Sigmoid colon (tissue), 7 donors: ENCODE measurements around the gene PDE3B. TPM values are rescaled to one million over a fixed set of nuclear protein-coding genes. Genes with fewer than 3 reads are reported as not detected.

Source experiments
- DNase-seq: peaks from one replicate; pipeline ENCODE4 v3.0.0-alpha.2; 2019
- H3K27ac ChIP-seq, 4 donors: fragments of 200-600 bp; sonication (generic); one replicate each; pipeline ENCODE4 v1.5.1; 2016 to 2019; ENCODE audit warnings: mild to moderate bottlenecking in 1 of 4
- H3K27me3 ChIP-seq, 3 donors: fragments of 200-600 bp; sonication (generic); one replicate each; pipeline ENCODE4 v1.5.1; 2019; ENCODE audit warnings: mild to moderate bottlenecking in 1 of 3
- H3K36me3 ChIP-seq, 4 donors: fragments of 200-600 bp; sonication (generic); one replicate each; pipeline ENCODE4 v1.5.1; 2016 to 2019
- H3K4me1 ChIP-seq, 4 donors: fragments of 200-600 bp; sonication (generic); one replicate each; pipeline ENCODE4 v1.5.1; 2017 to 2019
- H3K4me3 ChIP-seq, 4 donors: fragments of 200-600 bp; sonication (generic); one replicate each; pipeline ENCODE4 v1.5.1; 2017 to 2019; ENCODE audit warnings: mild to moderate bottlenecking in 2 of 4, moderate library complexity in 1 of 4
- H3K9me3 ChIP-seq, 4 donors: fragments of 200-600 bp in 3 of 4; sonication (generic) in 3 of 4; one replicate each; pipeline versions ENCODE4 v1.5.1 to v1.6.1; 2013 to 2019
- CTCF ChIP-seq, 4 experiments: fragments of 450-650 bp in 3 of 4; fragments of 200-600 bp in 1 of 4; IDR thresholded peaks; one replicate each; pipeline ENCODE4 v1.5.1; 2016 to 2019; ENCODE audit warnings: antibody characterized with exemption in 4 of 4, mild to moderate bottlenecking in 3 of 4, moderate library complexity in 2 of 4
- EP300 ChIP-seq, 4 donors: sonication (generic); formaldehyde crosslinking; IDR thresholded peaks; one replicate each; pipeline ENCODE4 v1.6.1; 2017; ENCODE audit warnings: antibody characterized with exemption in 4 of 4
- POLR2A ChIP-seq, 2 donors: fragments of 450-650 bp; IDR thresholded peaks; one replicate each; pipeline ENCODE4 v1.6.1; 2016; ENCODE audit warnings: antibody characterized with exemption in 2 of 2, mild to moderate bottlenecking in 2 of 2, moderate library complexity in 2 of 2
- POLR2AphosphoS5 ChIP-seq, 4 donors: sonication (generic); formaldehyde crosslinking; IDR thresholded peaks; one replicate each; pipeline ENCODE4 v1.6.1; 2017; ENCODE audit warnings: antibody characterized with exemption in 4 of 4
- WGBS, 2 donors: extraction: QIAGEN DNeasy Blood & Tissue Kit; methylation state at CpG; one replicate each; pipeline ENCODE4 v1.1.7; 2013; 5-methylcytosine and 5-hydroxymethylcytosine counted together
- intact Hi-C: fragments of 100-400 bp; cut with DNase I; formaldehyde crosslinking; loops from one replicate; pipeline ENCODE4 v1.15.1; 2023
- polyA plus RNA-seq, 3 donors: library from polyadenylated mRNA; stranded (reverse); fragments of 200-250 nt; gene quantifications; one replicate each; pipeline ENCODE4 v1.2.3, GENCODE V29; 2013
- total RNA-seq, 4 donors: library from RNA; depleted of rRNA; stranded (reverse); fragments of >200 nt; gene quantifications; one replicate each; pipeline ENCODE4 v1.1.0, GENCODE V29; 2016
- donor health status: healthy with polysubstance abuse.
- donor health status: Bipolar disorder and iron deficiency.
- donor health status: healthy.

PDE3B gene
- total and polyA plus RNA-seq, 7 donors: 1.2 to 132 (median 78.3) TPM

GRCh38 chr11:14672635-14673034 lies 29.0 kb downstream of the PDE3B start:
- TF ChIP-seq EP300 (IDR thresholded peaks at IDR 0.05) (no peak), POLR2AphosphoS5 (IDR thresholded peaks at IDR 0.05) (no peak), CTCF (IDR thresholded peaks at IDR 0.05) (no peak), POLR2A (IDR thresholded peaks at IDR 0.05) (no peak)
- intact Hi-C loops: loop anchor here (10.0 kb wide), 1 partner anchor 92 kb away; no protein-coding TSS in a partner anchor
- WGBS, 2 donors: 77 to 92% methylated on average over 2 of the region's 2 CpGs

GRCh38 chr11:14673421-14673820 lies 29.8 kb downstream of the PDE3B start:
- Histone ChIP-seq H3K9me3 (no peaks in the 10 kb centered on the region), H3K36me3 (no peaks in the 10 kb centered on the region), H3K4me1 (peaks cover 0 to 24% (median 7%) of the 10 kb centered on the region in 4 donors), H3K4me3 (no peak overlapping the region), H3K27ac (peak overlapping the region in 2 of 4 donors; percentile 35 to 46), H3K27me3 (no peaks in the 10 kb centered on the region)
- whole genome bisulfite sequencing, 2 donors: 88 to 91% methylated on average over 4 of the region's 4 CpGs
- intact Hi-C loops: loop anchor here (10.0 kb wide), 1 partner anchor 91 kb away; no protein-coding TSS in a partner anchor
- no peak for TF ChIP-seq POLR2AphosphoS5 (IDR thresholded peaks at IDR 0.05)
- no peak for TF ChIP-seq CTCF (IDR thresholded peaks at IDR 0.05)
- no peak for TF ChIP-seq POLR2A (IDR thresholded peaks at IDR 0.05)
- no peak for TF ChIP-seq EP300 (IDR thresholded peaks at IDR 0.05)
- DNase-seq: no peak

More at GRCh38 chr11:14672635-14673034, 29.0 kb downstream of the PDE3B start:
- peaks cover 0 to 31% (median 9%) of the 10 kb centered on the region in 4 donors for H3K4me1 ChIP-seq
- DNase-seq: no peak
- no peaks in the 10 kb centered on the region for H3K36me3 ChIP-seq
- H3K9me3 ChIP-seq: no peaks in the 10 kb centered on the region
- no peak overlapping the region for H3K4me3 ChIP-seq
- H3K27ac ChIP-seq: peak overlapping the region in 3 of 4 donors; percentile 35 to 46 (median 42)
- H3K27me3 ChIP-seq: no peaks in the 10 kb centered on the region

GRCh38 chr11:14673824-14674405 lies 30.3 kb downstream of the PDE3B start:
- Histone ChIP-seq H3K9me3 (no peaks in the 10 kb centered on the region), H3K4me3 (no peak overlapping the region), H3K36me3 (no peaks in the 10 kb centered on the region), H3K27me3 (no peaks in the 10 kb centered on the region), H3K27ac (peak overlapping the region in 1 of 4 donors; percentile 46), H3K4me1 (peaks cover 0 to 20% (median 6%) of the 10 kb centered on the region in 4 donors)
- no peak for TF ChIP-seq EP300 (IDR thresholded peaks at IDR 0.05)
- no peak for TF ChIP-seq POLR2AphosphoS5 (IDR thresholded peaks at IDR 0.05)
- no peak for DNase-seq
- intact Hi-C loops: loop anchor here (10.0 kb wide), 1 partner anchor 91 kb away; no protein-coding TSS in a partner anchor
- 80 to 92% methylated on average over 8 of the region's 8 CpGs for WGBS, 2 donors

GRCh38 chr11:14676068-14676467 lies 32.5 kb downstream of the PDE3B start:
- TF ChIP-seq POLR2AphosphoS5 (IDR thresholded peaks at IDR 0.05) (no peak), POLR2A (IDR thresholded peaks at IDR 0.05) (no peak)
- intact Hi-C loops: loop anchor here (10.0 kb wide), 1 partner anchor 89 kb away; no protein-coding TSS in a partner anchor
- DNase-seq: no peak
- no peaks in the 10 kb centered on the region for H3K36me3 ChIP-seq
- no peak overlapping the region for H3K27ac ChIP-seq
- H3K27me3 ChIP-seq: no peaks in the 10 kb centered on the region
- peaks cover 0 to 16% (median 5%) of the 10 kb centered on the region in 4 donors for H3K4me1 ChIP-seq
- 22 to 79% methylated on average over 2 of the region's 2 CpGs for WGBS, 2 donors
- H3K9me3 ChIP-seq: peaks cover 0 to 3% (median 0%) of the 10 kb centered on the region in 4 donors
- no peak overlapping the region for H3K4me3 ChIP-seq

- Histone ChIP-seq H3K4me3 (no peak overlapping the region), H3K27ac (no peak overlapping the region), H3K27me3 (no peaks in the 10 kb centered on the region), H3K36me3 (no peaks in the 10 kb centered on the region), H3K4me1 (peaks cover 0 to 6% (median 3%) of the 10 kb centered on the region in 4 donors), H3K9me3 (peaks cover 0 to 3% (median 0%) of the 10 kb centered on the region in 4 donors)
- intact Hi-C loops: loop anchor here (10.0 kb wide), 1 partner anchor 88 kb away; no protein-coding TSS in a partner anchor
- no peak for DNase-seq
- TF ChIP-seq EP300 (IDR thresholded peaks at IDR 0.05) (no peak), POLR2A (IDR thresholded peaks at IDR 0.05) (no peak), POLR2AphosphoS5 (IDR thresholded peaks at IDR 0.05) (no peak), CTCF (IDR thresholded peaks at IDR 0.05) (no peak)
- 18 to 72% methylated on average over 2 of the region's 2 CpGs for whole genome bisulfite sequencing, 2 donors
These were observed 33.5 kb downstream of the PDE3B start for GRCh38 chr11:14677146-14677545.
